ENCODE results near the gene ATF1.

The ATF1 gene

DNA sequence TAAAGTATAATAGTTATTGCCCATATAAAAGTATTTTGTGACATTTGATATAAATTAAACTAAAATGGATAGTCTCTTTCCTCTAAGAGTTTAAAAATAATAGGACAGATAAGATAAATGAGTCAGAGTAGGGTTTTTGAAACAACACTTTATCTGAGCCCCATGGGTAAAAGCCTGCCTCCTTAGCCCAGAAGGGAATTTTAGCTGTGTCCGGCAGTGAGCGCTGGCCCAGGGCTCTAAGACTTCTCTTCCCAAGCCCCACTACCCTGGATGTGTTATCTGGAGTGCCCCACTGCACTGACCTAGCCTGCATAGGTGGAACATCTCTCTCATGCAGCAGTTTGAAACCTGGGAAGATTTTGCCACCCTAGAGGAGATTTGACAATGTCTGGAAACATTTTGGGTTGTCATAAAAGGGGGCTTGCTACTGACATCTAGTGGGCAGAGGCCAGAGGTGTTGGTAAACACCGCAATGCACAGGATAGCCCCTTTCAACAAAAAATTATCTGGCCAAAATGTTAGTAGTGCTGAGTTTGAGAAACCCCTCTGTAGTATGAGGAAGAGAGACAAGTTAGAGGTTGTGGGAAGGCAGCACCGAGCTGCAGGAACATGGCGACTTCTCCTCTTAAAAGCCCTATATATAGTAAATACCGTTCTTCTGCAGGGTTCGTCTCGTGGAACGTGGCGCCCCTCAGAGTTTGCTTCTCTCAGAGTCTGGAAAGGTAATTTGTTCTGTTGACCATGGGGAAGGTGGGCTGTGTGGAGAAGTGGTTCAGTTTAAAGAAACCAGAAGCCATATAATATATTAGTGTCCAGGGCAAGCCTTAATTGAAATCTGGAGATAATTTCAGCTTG lies 29.3 kb upstream of the ATF1 start:
- Histone ChIP-seq H2AFZ (ENCODE audit: low read depth, low read length) (no peak overlapping the region), H3K79me2 (ENCODE audit: low read length) (no peaks in the 10 kb centered on the region), H4K20me1 (ENCODE audit: insufficient read depth, low read length) (no peaks in the 10 kb centered on the region), H3K4me3 (ENCODE audit: low read length) (no peak overlapping the region), H3K4me1 (ENCODE audit: low read length) (no peaks in the 10 kb centered on the region), H3K9ac (ENCODE audit: low read length) (no peak overlapping the region), H3K36me3 (replicated peaks; ENCODE audit: low read depth, low read length) (peaks cover 12% of the 10 kb centered on the region), H3K4me2 (ENCODE audit: low read length) (no peak overlapping the region), H3K27ac (ENCODE audit: low read length) (no peak overlapping the region), H3K27me3 (ENCODE audit: low read depth, low read length) (no peaks in the 10 kb centered on the region), H3K9me3 (ENCODE audit: insufficient read depth, low read length) (no peaks in the 10 kb centered on the region)
- TF ChIP-seq EZH2phosphoT487 (IDR thresholded peaks at IDR 0.05; ENCODE audit: low read depth) = no peak
- TF ChIP-seq, protein P1, sequence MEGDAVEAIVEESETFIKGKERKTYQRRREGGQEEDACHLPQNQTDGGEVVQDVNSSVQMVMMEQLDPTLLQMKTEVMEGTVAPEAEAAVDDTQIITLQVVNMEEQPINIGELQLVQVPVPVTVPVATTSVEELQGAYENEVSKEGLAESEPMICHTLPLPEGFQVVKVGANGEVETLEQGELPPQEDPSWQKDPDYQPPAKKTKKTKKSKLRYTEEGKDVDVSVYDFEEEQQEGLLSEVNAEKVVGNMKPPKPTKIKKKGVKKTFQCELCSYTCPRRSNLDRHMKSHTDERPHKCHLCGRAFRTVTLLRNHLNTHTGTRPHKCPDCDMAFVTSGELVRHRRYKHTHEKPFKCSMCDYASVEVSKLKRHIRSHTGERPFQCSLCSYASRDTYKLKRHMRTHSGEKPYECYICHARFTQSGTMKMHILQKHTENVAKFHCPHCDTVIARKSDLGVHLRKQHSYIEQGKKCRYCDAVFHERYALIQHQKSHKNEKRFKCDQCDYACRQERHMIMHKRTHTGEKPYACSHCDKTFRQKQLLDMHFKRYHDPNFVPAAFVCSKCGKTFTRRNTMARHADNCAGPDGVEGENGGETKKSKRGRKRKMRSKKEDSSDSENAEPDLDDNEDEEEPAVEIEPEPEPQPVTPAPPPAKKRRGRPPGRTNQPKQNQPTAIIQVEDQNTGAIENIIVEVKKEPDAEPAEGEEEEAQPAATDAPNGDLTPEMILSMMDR (IDR thresholded peaks at IDR 0.05; ENCODE audit: low read depth, low read length) = peak; percentile 68

GRCh38 chr12:50739611-50740010 lies 24.3 kb upstream of the ATF1 start:
- no peaks in the 10 kb centered on the region for H3K79me2 ChIP-seq (ENCODE audit: low read length)
- no peaks in the 10 kb centered on the region for H4K20me1 ChIP-seq (ENCODE audit: insufficient read depth, low read length)
- no peak overlapping the region for H3K4me2 ChIP-seq (ENCODE audit: low read length)
- H3K4me3 ChIP-seq (ENCODE audit: low read length) = no peak overlapping the region
- no peaks in the 10 kb centered on the region for H3K9me3 ChIP-seq (ENCODE audit: insufficient read depth, low read length)
- TF ChIP-seq, protein P1 (IDR thresholded peaks at IDR 0.05; ENCODE audit: low read depth, low read length) = no peak
- TF ChIP-seq EZH2phosphoT487 (IDR thresholded peaks at IDR 0.05; ENCODE audit: low read depth) = no peak
- H3K36me3 ChIP-seq (replicated peaks; ENCODE audit: low read depth, low read length) = peaks cover 15% of the 10 kb centered on the region
- H3K27me3 ChIP-seq (ENCODE audit: low read depth, low read length) = no peaks in the 10 kb centered on the region
- no peaks in the 10 kb centered on the region for H3K4me1 ChIP-seq (ENCODE audit: low read length)
- no peak overlapping the region for H2AFZ ChIP-seq (ENCODE audit: low read depth, low read length)
- H3K27ac ChIP-seq (ENCODE audit: low read length) = no peak overlapping the region
- H3K9ac ChIP-seq (ENCODE audit: low read length) = no peak overlapping the region

GRCh38 chr12:50740307-50740706 lies 23.6 kb upstream of the ATF1 start:
- TF ChIP-seq, protein P1 (IDR thresholded peaks at IDR 0.05; ENCODE audit: low read depth, low read length) = no peak
- no peak for TF ChIP-seq EZH2phosphoT487 (IDR thresholded peaks at IDR 0.05; ENCODE audit: low read depth)
- Histone ChIP-seq H3K36me3 (replicated peaks; ENCODE audit: low read depth, low read length) (peaks cover 15% of the 10 kb centered on the region), H3K9ac (ENCODE audit: low read length) (no peak overlapping the region), H3K27ac (ENCODE audit: low read length) (no peak overlapping the region), H3K79me2 (ENCODE audit: low read length) (no peaks in the 10 kb centered on the region), H2AFZ (ENCODE audit: low read depth, low read length) (no peak overlapping the region), H3K4me1 (ENCODE audit: low read length) (no peaks in the 10 kb centered on the region), H3K4me2 (ENCODE audit: low read length) (no peak overlapping the region), H4K20me1 (ENCODE audit: insufficient read depth, low read length) (no peaks in the 10 kb centered on the region), H3K9me3 (ENCODE audit: insufficient read depth, low read length) (no peaks in the 10 kb centered on the region), H3K4me3 (ENCODE audit: low read length) (no peak overlapping the region), H3K27me3 (ENCODE audit: low read depth, low read length) (no peaks in the 10 kb centered on the region)

GRCh38 chr12:50742776-50743175 lies 21.1 kb upstream of the ATF1 start:
- Histone ChIP-seq H3K4me3 (ENCODE audit: low read length) (no peak overlapping the region), H3K4me1 (ENCODE audit: low read length) (no peaks in the 10 kb centered on the region), H3K9me3 (ENCODE audit: insufficient read depth, low read length) (no peaks in the 10 kb centered on the region), H4K20me1 (ENCODE audit: insufficient read depth, low read length) (no peaks in the 10 kb centered on the region), H3K79me2 (ENCODE audit: low read length) (no peaks in the 10 kb centered on the region), H2AFZ (ENCODE audit: low read depth, low read length) (no peak overlapping the region), H3K4me2 (ENCODE audit: low read length) (no peak overlapping the region), H3K36me3 (replicated peaks; ENCODE audit: low read depth, low read length) (peaks cover 15% of the 10 kb centered on the region), H3K9ac (ENCODE audit: low read length) (no peak overlapping the region), H3K27me3 (ENCODE audit: low read depth, low read length) (no peaks in the 10 kb centered on the region), H3K27ac (ENCODE audit: low read length) (no peak overlapping the region)
- TF ChIP-seq, protein P1 (IDR thresholded peaks at IDR 0.05; ENCODE audit: low read depth, low read length) = no peak
- no peak for TF ChIP-seq EZH2phosphoT487 (IDR thresholded peaks at IDR 0.05; ENCODE audit: low read depth)
